ENCODE data around the gene ZNF184. TPM values are rescaled to one million over a fixed set of nuclear protein-coding genes. Genes with fewer than 3 reads are reported as not detected.

ZNF184 gene
- total and polyA plus RNA-seq, 7 donors = 2.3 to 5.7 (median 4.3) TPM

GRCh38 chr6:27505209-27506027 lies 32.5 kb upstream of the ZNF184 start:
- peaks cover 4% of the 10 kb centered on the region for H3K4me1 ChIP-seq
- H3K9me3 ChIP-seq = no peaks in the 10 kb centered on the region
- peak in 3 of 4 donors; percentile 57 to 66 (median 59) for ATAC-seq
- no peak for TF ChIP-seq CTCF (IDR thresholded peaks at IDR 0.05)
- DNase-seq = no peak
- peaks cover 0 to 28% (median 6%) of the 10 kb centered on the region in 3 donors for H3K27me3 ChIP-seq (ENCODE audit: insufficient read depth in 3 of 3, low read length in 2 of 3)
- 28 to 30% (median 29%) methylated on average over 20 of the region's 20 CpGs for WGBS, 3 donors
- intact Hi-C loops (cut with DNase I) = no loop called here
- H3K4me3 ChIP-seq = no peak overlapping the region
- H3K36me3 ChIP-seq (ENCODE audit: insufficient read depth in 1 of 2, low read depth in 1 of 2) = no peaks in the 10 kb centered on the region
- H3K27ac ChIP-seq = no peak overlapping the region

GRCh38 chr6:27503436-27504030 lies 30.6 kb upstream of the ZNF184 start:
- Histone ChIP-seq H3K36me3 (ENCODE audit: insufficient read depth in 1 of 2, low read depth in 1 of 2) (no peaks in the 10 kb centered on the region), H3K9me3 (no peaks in the 10 kb centered on the region), H3K4me1 (peaks cover 4% of the 10 kb centered on the region), H3K4me3 (peak overlapping the region; percentile 63), H3K27ac (no peak overlapping the region), H3K27me3 (ENCODE audit: insufficient read depth in 3 of 3, low read length in 2 of 3) (peaks cover 3 to 35% (median 5%) of the 10 kb centered on the region in 3 donors)
- peak; percentile 60 to 73 (median 66) for ATAC-seq
- DNase-seq = peak; percentile 55 to 68
- no peak for TF ChIP-seq CTCF (IDR thresholded peaks at IDR 0.05)
- 5 to 7% (median 6%) methylated on average over 21 of the region's 21 CpGs for WGBS, 3 donors
- intact Hi-C loops (cut with DNase I) = loop anchor here in 1 of 2 donors (5.0 kb wide), 1 partner anchor 249 kb away; no protein-coding TSS in a partner anchor

DNA sequence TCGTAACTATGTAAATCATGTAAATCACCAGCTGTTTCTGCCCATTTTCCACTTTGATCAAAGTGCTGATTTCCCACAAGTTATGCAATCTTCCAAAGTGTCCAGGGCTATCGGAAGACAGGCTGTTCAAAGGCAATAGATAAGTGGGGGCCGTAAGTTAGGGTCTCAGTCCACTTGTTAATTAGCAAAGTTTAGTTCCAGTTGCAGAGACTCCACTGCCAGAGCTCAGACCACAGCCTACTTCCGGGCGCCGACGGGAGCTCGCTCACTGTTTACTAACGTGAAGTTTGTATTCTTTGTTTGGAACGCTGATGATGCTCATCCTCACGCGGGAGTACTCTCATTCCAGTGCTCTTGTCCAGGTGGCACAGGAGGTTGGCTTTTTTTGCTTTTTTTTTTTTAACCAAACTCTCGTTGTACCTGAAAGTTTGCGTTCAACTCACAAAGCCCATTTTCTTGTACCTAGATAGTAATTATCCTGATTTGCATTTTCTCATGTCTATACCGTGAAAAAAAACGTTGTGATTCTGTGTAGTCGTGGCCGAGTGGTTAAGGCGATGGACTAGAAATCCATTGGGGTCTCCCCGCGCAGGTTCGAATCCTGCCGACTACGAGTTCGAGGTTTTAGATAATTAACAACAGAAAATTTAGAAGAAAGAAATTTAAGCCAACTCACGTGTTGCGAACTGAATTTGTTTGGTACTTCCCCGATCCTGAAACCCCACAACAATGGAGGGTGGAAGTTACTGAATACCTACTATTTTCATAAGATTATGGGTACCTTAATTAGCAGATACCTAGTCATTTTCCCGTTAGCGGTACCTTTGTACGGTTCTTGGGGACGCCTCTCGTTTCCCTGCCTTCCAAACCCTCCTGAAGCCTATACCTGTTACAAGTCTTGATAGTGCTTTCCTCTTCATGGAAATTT lies 29.9 kb upstream of the ZNF184 start:
- TF ChIP-seq CTCF (IDR thresholded peaks at IDR 0.05) = no peak
- H3K9me3 ChIP-seq = no peaks in the 10 kb centered on the region
- 2 to 3% (median 3%) methylated on average over 33 of the region's 33 CpGs for WGBS, 3 donors
- no peaks in the 10 kb centered on the region for H3K36me3 ChIP-seq (ENCODE audit: insufficient read depth in 1 of 2, low read depth in 1 of 2)
- ATAC-seq (peak in 3 of 4 donors; percentile 45 to 58 (median 55)), DNase-seq (peak in 1 of 2 donors; percentile 42)
- intact Hi-C loops (cut with DNase I) = loop anchor here in 1 of 2 donors (5.0 kb wide), 1 partner anchor 250 kb away; no protein-coding TSS in a partner anchor
- H3K4me3 ChIP-seq = peak overlapping the region; percentile 63
- no peak overlapping the region for H3K27ac ChIP-seq
- H3K4me1 ChIP-seq = peaks cover 4% of the 10 kb centered on the region
- peaks cover 3 to 41% (median 12%) of the 10 kb centered on the region in 3 donors for H3K27me3 ChIP-seq (ENCODE audit: insufficient read depth in 3 of 3, low read length in 2 of 3)

GRCh38 chr6:27501187-27501586 lies 28.3 kb upstream of the ZNF184 start:
- no peaks in the 10 kb centered on the region for H3K36me3 ChIP-seq (ENCODE audit: insufficient read depth in 1 of 2, low read depth in 1 of 2)
- peaks cover 3 to 55% (median 12%) of the 10 kb centered on the region in 3 donors for H3K27me3 ChIP-seq (ENCODE audit: insufficient read depth in 3 of 3, low read length in 2 of 3)
- 60 to 71% (median 64%) methylated on average over 2 of the region's 2 CpGs for WGBS, 3 donors
- intact Hi-C loops (cut with DNase I) = loop anchor here in 1 of 2 donors (5.0 kb wide), 1 partner anchor 251 kb away; no protein-coding TSS in a partner anchor
- peaks cover 4% of the 10 kb centered on the region for H3K4me1 ChIP-seq
- ATAC-seq (no peak), DNase-seq (no peak)
- no peak for TF ChIP-seq CTCF (IDR thresholded peaks at IDR 0.05)
- H3K4me3 ChIP-seq = no peak overlapping the region
- H3K9me3 ChIP-seq = no peaks in the 10 kb centered on the region
- no peak overlapping the region for H3K27ac ChIP-seq

Data from psoas muscle (tissue), 8 donors.